Measurements from ENCODE around the gene PLEKHH3.
"Not testable (repeated sequence)": the region's sequence is repeated elsewhere in the genome, so short reads cannot be mapped to it uniquely, and the experiment has no call there.

Gene PLEKHH3

DNA sequence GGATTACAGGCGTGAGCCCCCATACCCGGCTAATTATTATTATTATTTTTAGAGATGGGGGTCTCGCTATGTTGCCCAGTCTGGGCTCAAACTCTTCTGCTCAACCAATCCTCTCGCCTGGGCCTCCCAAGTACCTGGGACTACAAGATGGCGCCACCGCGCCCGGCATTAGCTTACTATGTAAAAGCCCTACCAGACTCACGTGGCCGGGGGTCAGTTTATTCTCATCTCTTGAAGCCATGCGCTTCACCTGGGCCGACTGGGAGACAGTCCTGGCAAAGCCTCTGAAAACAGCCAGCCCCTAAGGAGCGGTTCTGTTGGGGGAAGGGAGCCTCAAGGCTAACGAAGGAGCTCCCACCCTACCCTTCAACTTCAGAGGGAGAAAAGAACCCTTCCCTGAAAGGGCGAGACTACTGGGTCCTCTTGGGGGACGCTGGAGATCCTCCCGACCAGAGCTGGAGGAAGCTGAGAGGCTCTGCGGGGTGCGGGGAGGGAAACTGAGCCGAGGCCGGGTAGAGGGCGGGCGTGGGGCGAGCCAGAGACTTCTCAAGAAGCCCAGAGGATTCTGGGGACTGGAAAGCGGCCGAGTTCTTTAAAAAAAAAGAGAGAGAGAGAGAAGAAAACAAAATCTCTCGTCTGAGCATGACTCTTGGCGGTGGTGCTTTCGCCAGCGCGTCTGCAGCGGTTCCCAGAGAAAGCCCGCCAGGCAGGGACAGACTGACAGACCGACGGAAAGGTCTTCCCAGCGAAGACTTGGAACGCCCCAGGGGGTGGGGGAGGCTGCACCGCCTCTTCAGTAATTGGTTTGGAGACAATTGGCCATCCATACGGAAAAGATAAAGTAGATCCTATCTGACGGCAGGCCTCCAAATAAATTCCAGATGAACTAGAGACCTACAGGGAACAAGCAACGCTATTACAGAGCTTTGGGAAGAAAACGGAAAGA is 23.3 kb downstream of the PLEKHH3 start:
- H3K36me3 Mint-ChIP-seq (ENCODE audit: low read depth): no peaks in the 10 kb centered on the region
- H3K27ac Mint-ChIP-seq: no peak overlapping the region
- DNase-seq (ENCODE audit: low spot score): no peak
- H3K9me3 Mint-ChIP-seq: no peaks in the 10 kb centered on the region
- peaks cover 11% of the 10 kb centered on the region for H3K4me1 Mint-ChIP-seq (ENCODE audit: low read depth)
- H3K27me3 Mint-ChIP-seq (ENCODE audit: low read depth): peaks cover 23% of the 10 kb centered on the region
- H3K4me3 Mint-ChIP-seq: no peak overlapping the region

DNA sequence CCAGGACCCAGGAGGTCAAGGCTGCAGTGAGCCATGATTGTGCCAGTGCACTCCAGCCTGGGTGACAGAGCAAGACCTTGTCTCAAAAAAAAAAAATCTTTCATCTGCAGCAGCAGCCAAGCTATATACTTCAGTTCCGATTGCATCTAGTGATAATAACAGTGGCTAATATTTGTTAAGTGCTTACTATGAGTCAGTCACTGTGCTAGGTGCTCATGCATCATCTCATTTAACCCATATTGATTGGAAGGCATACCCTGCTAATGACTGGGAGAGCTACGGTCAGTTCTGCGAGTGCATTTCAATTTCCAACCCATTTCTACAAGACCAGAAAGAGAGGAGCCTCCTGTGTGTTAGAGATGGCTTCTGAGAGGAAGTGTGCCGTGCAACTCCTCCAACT is 25.4 kb downstream of the PLEKHH3 start:
- no peaks in the 10 kb centered on the region for H3K36me3 Mint-ChIP-seq (ENCODE audit: low read depth)
- H3K9me3 Mint-ChIP-seq: no peaks in the 10 kb centered on the region
- H3K27me3 Mint-ChIP-seq (ENCODE audit: low read depth): peaks cover 22% of the 10 kb centered on the region
- DNase-seq (ENCODE audit: low spot score): no peak
- H3K4me1 Mint-ChIP-seq (ENCODE audit: low read depth): peaks cover 7% of the 10 kb centered on the region
- H3K27ac Mint-ChIP-seq: no peak overlapping the region
- no peak overlapping the region for H3K4me3 Mint-ChIP-seq

DNA sequence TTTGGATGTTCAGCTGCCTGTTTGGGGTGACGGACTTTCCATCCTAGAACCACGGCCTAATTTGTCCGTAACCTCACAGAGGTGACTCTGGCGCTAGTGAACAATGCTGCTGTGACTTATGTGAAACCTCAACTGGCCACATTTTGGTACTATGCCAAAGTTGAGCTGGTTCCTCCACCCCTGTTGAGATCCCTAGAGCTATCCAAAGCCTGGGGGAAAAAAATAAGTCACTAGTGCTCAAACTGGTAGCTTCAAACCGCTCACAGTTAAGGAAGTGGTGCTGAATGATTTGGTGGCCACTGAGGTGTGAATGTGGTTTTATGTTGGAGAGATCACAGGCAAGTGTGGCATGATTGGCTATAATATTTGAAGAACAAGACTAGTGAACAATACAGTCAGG is 29.0 kb downstream of the PLEKHH3 start:
- no peak overlapping the region for H3K27ac Mint-ChIP-seq
- H3K9me3 Mint-ChIP-seq: no peaks in the 10 kb centered on the region
- DNase-seq (ENCODE audit: low spot score): no peak
- no peak overlapping the region for H3K4me3 Mint-ChIP-seq
- peaks cover 17% of the 10 kb centered on the region for H3K27me3 Mint-ChIP-seq (ENCODE audit: low read depth)
- H3K36me3 Mint-ChIP-seq (ENCODE audit: low read depth): no peaks in the 10 kb centered on the region
- peaks cover 1% of the 10 kb centered on the region for H3K4me1 Mint-ChIP-seq (ENCODE audit: low read depth)

DNA sequence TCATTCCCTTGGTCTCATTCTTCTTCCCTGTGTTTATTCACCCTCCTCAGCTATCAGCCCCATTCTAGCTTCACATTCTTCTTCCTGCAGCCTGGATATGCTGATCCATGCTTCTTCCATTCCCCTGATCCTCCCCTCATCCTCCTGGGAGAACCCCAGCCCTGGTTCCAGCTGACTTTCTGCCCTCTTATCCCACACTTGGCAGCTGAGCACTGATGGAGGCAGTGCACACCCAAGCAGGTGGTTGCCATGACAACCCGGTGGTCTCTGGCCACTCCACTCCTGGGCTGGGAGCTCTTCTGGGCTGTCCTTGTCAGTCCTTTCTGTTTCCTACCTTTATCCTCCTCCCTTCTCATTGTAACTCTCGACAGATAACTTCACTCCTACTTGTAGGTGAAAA is 34.5 kb downstream of the PLEKHH3 start:
- no peaks in the 10 kb centered on the region for H3K4me1 Mint-ChIP-seq (ENCODE audit: low read depth)
- H3K4me3 Mint-ChIP-seq: no peak overlapping the region
- DNase-seq (ENCODE audit: low spot score): no peak
- H3K9me3 Mint-ChIP-seq: no peaks in the 10 kb centered on the region
- H3K27me3 Mint-ChIP-seq (ENCODE audit: low read depth): peaks cover 19% of the 10 kb centered on the region
- H3K27ac Mint-ChIP-seq: no peak overlapping the region
- H3K36me3 Mint-ChIP-seq (ENCODE audit: low read depth): no peaks in the 10 kb centered on the region

DNA sequence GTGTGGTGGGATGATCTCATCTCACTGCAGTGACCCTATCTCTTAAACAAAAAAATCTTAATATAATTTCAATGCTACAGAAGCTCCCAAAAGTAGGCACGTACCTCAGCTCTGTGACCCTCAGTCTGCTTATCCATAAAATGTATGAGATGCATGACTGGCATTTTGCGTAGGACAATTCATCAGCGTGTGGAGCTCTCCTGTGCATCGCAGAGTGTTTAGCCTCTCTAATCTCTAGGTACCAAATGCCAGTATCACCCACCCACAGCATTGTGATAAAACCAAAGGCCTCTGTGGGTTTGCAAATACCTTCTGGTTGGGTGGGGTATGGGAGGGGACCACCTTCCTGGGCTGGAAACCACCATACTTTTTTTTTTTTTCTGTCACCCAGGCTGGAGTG is 36.7 kb downstream of the PLEKHH3 start:
- Mint-ChIP-seq H3K36me3 (ENCODE audit: low read depth) (no peaks in the 10 kb centered on the region), H3K9me3 (no peaks in the 10 kb centered on the region), H3K27me3 (ENCODE audit: low read depth) (peaks cover 10% of the 10 kb centered on the region), H3K27ac (no peak overlapping the region), H3K4me1 (ENCODE audit: low read depth) (no peaks in the 10 kb centered on the region), H3K4me3 (no peak overlapping the region)
- DNase-seq (ENCODE audit: low spot score): no peak

DNA sequence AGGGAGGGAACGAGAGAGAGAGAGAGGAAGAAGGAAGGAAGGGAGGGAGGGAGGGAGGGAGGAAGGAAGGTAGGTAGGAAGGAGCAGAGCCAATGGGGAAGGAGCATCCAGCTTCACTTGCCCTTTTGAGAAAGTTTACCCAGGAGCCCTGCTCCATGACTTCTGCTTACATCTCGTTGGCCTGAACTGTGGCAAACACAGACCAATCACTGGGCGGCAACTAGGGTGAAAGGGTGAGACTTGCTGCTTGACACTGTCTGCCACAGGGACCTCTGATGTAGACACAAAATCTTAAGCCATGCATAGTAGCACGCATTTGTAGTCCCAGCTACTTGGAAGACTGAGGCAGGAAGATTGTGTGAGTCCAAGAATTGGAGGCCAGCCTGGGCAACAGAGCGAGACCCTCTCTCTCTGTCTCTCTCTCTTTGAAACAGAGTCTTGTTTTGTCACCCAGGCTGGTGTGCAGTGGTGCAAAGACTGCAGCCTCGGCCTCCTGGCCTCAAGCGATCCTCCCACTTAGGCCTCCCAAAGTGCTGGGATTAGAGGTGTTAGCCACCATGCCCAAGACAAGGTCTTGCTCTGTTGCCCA is 37.2 kb downstream of the PLEKHH3 start:
- Mint-ChIP-seq H3K27me3 (ENCODE audit: low read depth) (peaks cover 10% of the 10 kb centered on the region), H3K36me3 (ENCODE audit: low read depth) (no peaks in the 10 kb centered on the region), H3K27ac (no peak overlapping the region), H3K4me3 (no peak overlapping the region), H3K4me1 (ENCODE audit: low read depth) (no peaks in the 10 kb centered on the region), H3K9me3 (no peaks in the 10 kb centered on the region)
- DNase-seq (ENCODE audit: low spot score): no peak

DNA sequence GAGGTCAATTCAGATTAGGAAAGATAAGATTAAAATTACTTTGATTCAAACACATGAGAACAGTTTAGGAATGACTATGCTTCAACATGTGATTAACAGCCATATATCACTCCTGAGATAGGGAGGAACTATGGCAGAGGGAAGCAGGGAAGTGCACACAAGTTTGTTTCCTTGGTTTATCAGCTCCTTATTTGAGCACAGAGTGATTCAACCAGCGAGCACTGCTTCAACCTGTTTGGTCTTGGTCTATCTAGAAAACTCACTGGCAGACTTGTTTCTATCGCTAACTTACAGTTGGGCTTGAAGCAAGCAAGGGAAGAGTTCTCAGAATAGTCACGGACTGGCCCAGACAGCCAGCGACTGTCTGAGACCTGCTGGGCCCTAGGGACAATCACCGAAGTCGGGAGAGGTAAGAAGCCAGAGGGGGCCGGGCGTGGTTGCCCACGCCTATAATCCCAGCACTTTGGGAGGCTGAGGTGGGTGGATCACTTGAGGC is 43.8 kb downstream of the PLEKHH3 start:
- H3K9me3 Mint-ChIP-seq: no peaks in the 10 kb centered on the region
- H3K4me1 Mint-ChIP-seq (ENCODE audit: low read depth): no peaks in the 10 kb centered on the region
- peaks cover 6% of the 10 kb centered on the region for H3K27me3 Mint-ChIP-seq (ENCODE audit: low read depth)
- H3K4me3 Mint-ChIP-seq: no peak overlapping the region
- H3K36me3 Mint-ChIP-seq (ENCODE audit: low read depth): no peaks in the 10 kb centered on the region
- no peak overlapping the region for H3K27ac Mint-ChIP-seq
- no peak for DNase-seq (ENCODE audit: low spot score)

DNA sequence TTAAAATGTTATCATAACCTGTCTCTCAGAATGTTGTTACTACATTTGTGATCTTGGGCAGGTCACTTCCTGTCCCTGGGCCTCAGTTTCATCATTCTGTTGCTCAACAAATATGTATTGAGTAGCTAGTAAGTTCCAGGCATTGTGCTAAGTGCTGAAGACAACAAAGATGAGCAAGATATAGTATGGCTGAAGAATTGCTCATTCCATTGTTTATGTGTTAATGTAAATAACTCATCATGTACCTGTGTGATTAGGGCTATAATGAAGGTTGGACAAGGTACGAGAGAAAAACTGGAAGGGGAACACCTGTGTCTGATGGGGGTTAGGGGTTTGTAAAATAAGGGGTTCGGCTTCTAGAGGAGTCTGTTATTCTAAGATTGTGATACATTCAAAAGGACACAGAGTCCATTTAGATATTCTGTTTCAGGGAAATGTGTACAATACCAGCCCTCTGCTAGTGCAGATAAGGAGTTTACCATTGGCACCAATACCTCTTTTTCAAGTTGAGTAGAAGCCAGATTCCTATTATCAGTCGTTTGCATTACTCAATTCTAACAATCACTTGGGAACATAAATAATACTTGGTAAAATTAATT is 47.3 kb downstream of the PLEKHH3 start:
- no peak for DNase-seq (ENCODE audit: low spot score)

DNA sequence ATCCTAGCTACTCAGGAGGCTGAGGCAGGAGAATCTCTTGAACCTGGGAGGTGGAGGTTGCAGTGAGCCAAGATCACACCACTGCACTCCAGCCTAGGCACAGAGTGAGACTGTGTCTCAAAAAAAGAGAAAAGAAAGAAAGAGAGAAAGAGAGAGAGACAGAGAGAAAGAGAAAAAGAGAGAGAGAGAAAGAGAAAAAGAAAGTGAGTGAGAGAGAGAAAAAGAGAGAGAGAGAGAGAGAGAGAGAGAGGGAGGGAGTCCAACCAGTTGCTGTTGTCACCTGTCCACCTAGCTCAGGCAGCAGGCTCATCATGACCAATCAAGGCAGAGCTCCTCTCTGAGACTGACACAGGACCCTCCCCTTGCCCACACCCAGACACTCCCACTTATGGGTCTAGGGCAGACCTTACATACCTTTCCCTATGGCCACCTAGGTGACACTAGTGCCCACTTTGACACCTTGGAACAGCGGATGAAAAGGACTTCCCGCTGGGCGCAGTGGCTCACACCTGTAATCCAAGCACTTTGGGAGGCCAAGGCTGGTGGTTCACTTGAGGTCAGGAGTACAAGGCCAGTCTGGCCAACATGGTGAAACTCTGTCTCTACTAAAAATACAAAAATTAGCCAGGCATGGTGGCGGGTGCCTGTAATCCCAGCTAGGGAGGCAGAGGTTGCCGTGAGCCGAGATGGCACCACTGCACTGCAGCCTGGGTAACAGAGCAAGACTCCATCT is 49.6 kb downstream of the PLEKHH3 start:
- not testable (repeated sequence) for DNase-seq (ENCODE audit: low spot score); H3K9me3 Mint-ChIP-seq; H3K4me3 Mint-ChIP-seq; H3K4me1 Mint-ChIP-seq (ENCODE audit: low read depth); H3K36me3 Mint-ChIP-seq (ENCODE audit: low read depth); H3K27me3 Mint-ChIP-seq (ENCODE audit: low read depth); H3K27ac Mint-ChIP-seq

More for the DNA sequence above, 47.3 kb downstream of the PLEKHH3 start:
- no peaks in the 10 kb centered on the region for H3K9me3 Mint-ChIP-seq
- H3K4me1 Mint-ChIP-seq (ENCODE audit: low read depth): no peaks in the 10 kb centered on the region
- no peak overlapping the region for H3K4me3 Mint-ChIP-seq
- no peaks in the 10 kb centered on the region for H3K36me3 Mint-ChIP-seq (ENCODE audit: low read depth)
- H3K27me3 Mint-ChIP-seq (ENCODE audit: low read depth): peaks cover 6% of the 10 kb centered on the region
- no peak overlapping the region for H3K27ac Mint-ChIP-seq

DNA sequence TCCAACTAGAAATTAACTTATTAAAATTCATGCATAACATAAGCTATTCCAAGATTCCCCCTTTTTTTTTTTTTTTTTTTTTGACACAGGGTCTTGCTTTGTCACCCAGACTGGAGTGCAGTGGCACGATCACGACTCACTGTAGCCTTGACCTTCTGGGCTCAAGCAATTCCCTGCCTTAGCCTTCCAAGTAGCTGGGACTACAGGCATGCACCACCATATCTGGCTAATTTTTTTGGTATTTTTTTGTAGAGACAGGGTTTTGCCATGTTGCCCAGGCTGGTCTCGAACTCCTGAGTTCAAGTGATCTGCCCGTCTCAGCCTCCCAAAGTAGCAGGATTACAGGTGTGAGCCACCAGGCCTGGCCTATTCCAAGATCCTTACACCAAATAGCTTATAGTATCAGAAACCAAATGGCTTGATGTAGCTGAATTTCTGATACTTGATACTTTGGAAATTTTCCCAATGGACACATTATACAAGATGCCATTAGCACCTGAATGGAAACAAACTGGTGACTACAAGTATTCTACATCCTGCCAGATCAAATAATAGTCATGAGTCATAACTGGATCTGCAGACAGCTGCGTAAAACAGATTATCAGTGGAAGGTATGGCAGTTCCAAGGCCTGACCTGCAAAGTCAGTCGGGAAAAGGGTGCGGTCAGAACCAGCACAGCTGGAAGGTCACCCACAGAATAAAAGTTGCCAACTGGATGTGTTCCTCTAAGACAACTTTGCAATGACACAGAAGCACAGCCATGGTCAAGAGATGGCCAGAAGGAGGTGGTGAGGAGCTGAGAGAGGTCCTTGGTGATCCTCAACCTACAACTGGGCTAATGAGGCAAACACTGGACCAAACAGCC is 52.8 kb downstream of the PLEKHH3 start:
- DNase-seq (ENCODE audit: low spot score): no peak
- H3K4me1 Mint-ChIP-seq (ENCODE audit: low read depth): no peaks in the 10 kb centered on the region
- no peaks in the 10 kb centered on the region for H3K9me3 Mint-ChIP-seq
- H3K4me3 Mint-ChIP-seq: no peak overlapping the region
- H3K27me3 Mint-ChIP-seq (ENCODE audit: low read depth): peaks cover 2% of the 10 kb centered on the region
- no peaks in the 10 kb centered on the region for H3K36me3 Mint-ChIP-seq (ENCODE audit: low read depth)
- H3K27ac Mint-ChIP-seq: no peak overlapping the region

DNA sequence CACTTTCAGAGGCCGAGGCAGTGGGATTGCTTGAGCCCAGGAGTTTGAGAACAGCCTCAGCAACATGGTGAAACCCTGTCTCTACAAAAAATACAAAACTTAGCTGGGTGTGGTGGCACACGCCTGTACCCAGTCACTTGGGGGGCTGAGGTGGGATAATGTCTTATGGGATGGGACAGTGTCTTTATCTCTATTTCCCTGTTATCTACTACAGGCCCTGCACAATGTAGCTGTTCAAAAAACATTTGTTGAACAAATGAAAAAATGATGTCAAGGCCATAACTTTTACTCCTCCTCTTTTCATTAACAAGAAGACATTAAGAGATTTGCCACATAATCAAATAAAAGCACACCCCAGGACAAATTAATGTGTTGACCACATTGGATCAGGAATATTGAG is 53.5 kb downstream of the PLEKHH3 start:
- Mint-ChIP-seq H3K4me3 (no peak overlapping the region), H3K36me3 (ENCODE audit: low read depth) (no peaks in the 10 kb centered on the region), H3K4me1 (ENCODE audit: low read depth) (peaks cover 3% of the 10 kb centered on the region), H3K27ac (no peak overlapping the region), H3K27me3 (ENCODE audit: low read depth) (peaks cover 2% of the 10 kb centered on the region), H3K9me3 (no peaks in the 10 kb centered on the region)
- no peak for DNase-seq (ENCODE audit: low spot score)

DNA sequence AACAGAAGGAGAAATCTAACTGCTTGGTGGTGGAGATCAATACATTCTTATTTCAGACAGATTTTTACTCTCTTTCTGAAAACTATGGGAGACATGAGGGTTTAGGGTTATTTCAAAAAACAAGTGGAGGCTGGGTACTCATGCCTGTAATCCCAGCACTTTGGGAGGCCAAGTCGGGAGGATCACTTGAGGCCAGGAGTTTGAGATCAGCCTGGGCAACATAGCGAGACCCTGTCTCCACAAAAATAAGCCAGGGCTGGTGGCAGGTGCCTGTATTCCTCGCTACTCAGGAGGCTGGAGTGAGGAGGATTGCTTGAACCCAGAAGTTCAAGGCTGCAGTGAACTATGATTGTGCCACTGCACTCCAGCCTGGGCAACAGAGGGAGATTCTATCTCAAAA is 54.8 kb downstream of the PLEKHH3 start:
- H3K27ac Mint-ChIP-seq; H3K36me3 Mint-ChIP-seq (ENCODE audit: low read depth); H3K9me3 Mint-ChIP-seq; DNase-seq (ENCODE audit: low spot score); H3K27me3 Mint-ChIP-seq (ENCODE audit: low read depth); H3K4me1 Mint-ChIP-seq (ENCODE audit: low read depth); H3K4me3 Mint-ChIP-seq: not testable (repeated sequence)
